GM12878 (cell line): ENCODE data around the gene UGT8. TPM values are rescaled to one million over a fixed set of nuclear protein-coding genes. Genes with fewer than 3 reads are reported as not detected.

Experiments
- ATAC-seq: fragments of 200-7000 bp; cut with Tn5 transposase; 3 replicates; pipeline ENCODE4 v1.9.1; 2020; ENCODE audit warnings: mild to moderate bottlenecking, moderate library complexity
- BruUV-seq: library from RNA; stranded (reverse); fragments of 400-500 nt; replicated peaks from 2 replicates; lab custom pipeline; 2021; lab: Mats Ljungman, UMichigan
- CTCF ChIA-PET: fragments of 300-600 bp; sonication (Branson Sonifier 250); formaldehyde crosslinking; extraction: SDS; loops from one replicate; lab custom pipeline; 2021; ENCODE audit warnings: inconsistent platforms; lab: Yijun Ruan, JAX
- POLR2A ChIA-PET: fragments of 350-600 bp; formaldehyde crosslinking; extraction: SDS; loops from one replicate; lab custom pipeline; 2021; ENCODE audit warnings: inconsistent platforms; lab: Charles Lee
- RAD21 ChIA-PET: fragments of 300-600 bp; sonication (Branson Sonifier 250); formaldehyde crosslinking; loops from one replicate; lab custom pipeline; 2023; ENCODE audit warnings: antibody characterized with exemption; ENCODE audit not compliant: unreplicated experiment; lab: Charles Lee
- SMC1A ChIA-PET: fragments of 300-600 bp; sonication (Branson Sonifier 250); formaldehyde crosslinking; loops from one replicate; lab custom pipeline; 2023; ENCODE audit not compliant: unreplicated experiment, uncharacterized antibody; lab: Charles Lee
- DNase-seq: peaks from one replicate; pipeline ENCODE4 v3.0.0-alpha.2; 2011; ENCODE audit warnings: low read depth, low spot score
- FAIRE-seq: peaks from 3 replicates; lab custom pipeline; 2011; peaks lifted over from hg19 to GRCh38; lab: Jason Lieb, UNC
- H2AFZ ChIP-seq: 2 replicates; pipeline ENCODE4 v1.6.0; 2011; ENCODE audit warnings: low read depth, low read length, control low read depth; ENCODE audit not compliant: control insufficient read depth
- H3K27ac ChIP-seq: 2 replicates; pipeline ENCODE4 v1.5.1; 2011; ENCODE audit warnings: control low read depth; ENCODE audit not compliant: control insufficient read depth, insufficient read depth
- H3K27me3 ChIP-seq, 2 experiments: replicated peaks in 1 of 2; 2 replicates each; pipeline versions ENCODE4 v1.6.0 to v1.6.1; 2011; ENCODE audit warnings: low read length in 1 of 2; ENCODE audit not compliant: control insufficient read depth in 2 of 2, insufficient read depth in 2 of 2
- H3K36me3 ChIP-seq, 2 experiments: 2 replicates each; pipeline ENCODE4 v1.5.1; 2011; ENCODE audit warnings: low read length in 1 of 2; ENCODE audit not compliant: control insufficient read depth in 2 of 2, insufficient read depth in 2 of 2
- H3K4me1 ChIP-seq: 2 replicates; pipeline ENCODE4 v1.6.1; 2011; ENCODE audit warnings: mild to moderate bottlenecking, low read length, moderate library complexity, mixed read lengths; ENCODE audit not compliant: control insufficient read depth, insufficient read depth
- H3K4me2 ChIP-seq: 2 replicates; pipeline ENCODE4 v1.6.0; 2011; ENCODE audit warnings: control low read depth; ENCODE audit not compliant: control insufficient read depth, insufficient read depth
- H3K4me3 ChIP-seq: fragments of 200-600 bp; sonication (generic); 2 replicates; pipeline ENCODE4 v1.5.1; 2016
- H3K79me2 ChIP-seq: 2 replicates; pipeline ENCODE4 v1.6.0; 2011; ENCODE audit warnings: low read length; ENCODE audit not compliant: control insufficient read depth, insufficient read depth
- H3K9ac ChIP-seq: 2 replicates; pipeline ENCODE4 v1.8.0; 2011; ENCODE audit warnings: low read length, control low read depth, mixed read lengths; ENCODE audit not compliant: control insufficient read depth, insufficient read depth
- H3K9me3 ChIP-seq: replicated peaks from 3 replicates; pipeline ENCODE4 v1.5.1; 2011; ENCODE audit warnings: mild to moderate bottlenecking, low read length; ENCODE audit not compliant: control insufficient read depth, insufficient read depth
- H4K20me1 ChIP-seq: 2 replicates; pipeline ENCODE4 v1.6.0; 2011; ENCODE audit not compliant: control insufficient read depth, insufficient read depth
- RAD21 ChIP-seq: IDR thresholded peaks from 2 replicates; pipeline ENCODE4 v1.6.1; 2011; ENCODE audit warnings: mild to moderate bottlenecking, low read depth, low read length, moderate library complexity; ENCODE audit not compliant: insufficient read depth
- SPI1 ChIP-seq: IDR thresholded peaks from 2 replicates; pipeline ENCODE4 v1.6.1; 2011; ENCODE audit warnings: low read depth, mild to moderate bottlenecking, low read length, moderate library complexity, borderline replicate concordance; ENCODE audit not compliant: insufficient read depth
- SUPT20H ChIP-seq: IDR thresholded peaks from 2 replicates; pipeline ENCODE4 v1.6.1; 2011; ENCODE audit warnings: low read depth, mild to moderate bottlenecking, low read length, moderate library complexity, borderline replicate concordance; ENCODE audit not compliant: control insufficient read depth
- SUZ12 ChIP-seq: fragments of 200-600 bp; sonication (generic); IDR thresholded peaks from one replicate; pipeline ENCODE4 v1.6.1; 2018; ENCODE audit warnings: antibody characterized with exemption, mild to moderate bottlenecking; ENCODE audit not compliant: unreplicated experiment
- WGBS: methylation state at CpG from one replicate; pipeline ENCODE4 v1.1.6; 2016; ENCODE audit warnings: low lambda C conversion rate; ENCODE audit not compliant: insufficient replicate concordance, insufficient coverage; ENCODE audit errors: missing lambda C conversion rate; 5-methylcytosine and 5-hydroxymethylcytosine counted together
- in situ Hi-C: fragments of 300-500 bp; cut with MboI; formaldehyde crosslinking; loops from 9 replicates; pipeline ENCODE4 v1.14.3; 2018; ENCODE audit warnings: mixed read lengths
- intact Hi-C: fragments of 100-400 bp; cut with micrococcal nuclease; formaldehyde crosslinking; loops from one replicate; pipeline ENCODE4 v1.14.2; 2022; ENCODE audit not compliant: unreplicated experiment
- polyA plus RNA-seq, 11 experiments: library from polyadenylated mRNA; depleted of rRNA in 4 of 11; unstranded in 6 of 11; stranded (reverse) in 5 of 11; fragments of >200 nt; fragmentation: Nextera tagmentation in 4 of 11; fragmentation: Illumina TruSeq in 1 of 11; extraction: Ambion mirVana in 4 of 11; extraction: Trizol in 1 of 11; gene quantifications; 1 replicate in 1 of 11; 2 replicates in 10 of 11; pipeline versions ENCODE4 v1.2.1 to v1.2.3, GENCODE V29; 2011 to 2016; ENCODE audit warnings: inconsistent platforms in 2 of 11, missing spikeins in 2 of 11, low read depth in 1 of 11
- total RNA-seq, 4 experiments: library from RNA; depleted of rRNA in 3 of 4; stranded (reverse); fragments of >200 nt in 3 of 4; fragmentation: Illumina TruSeq in 1 of 4; extraction: Trizol in 1 of 4; gene quantifications; 2 replicates each; pipeline versions ENCODE4 v1.2.1 to v1.2.3, GENCODE V29; 2013 to 2021

The UGT8 gene
- total and polyA plus RNA-seq, 10 of the 15 experiments (the other 5 are each of a cell fraction or from before 2014, with no cell fraction given): 0.16 to 1.1 (median 0.49) TPM

DNA sequence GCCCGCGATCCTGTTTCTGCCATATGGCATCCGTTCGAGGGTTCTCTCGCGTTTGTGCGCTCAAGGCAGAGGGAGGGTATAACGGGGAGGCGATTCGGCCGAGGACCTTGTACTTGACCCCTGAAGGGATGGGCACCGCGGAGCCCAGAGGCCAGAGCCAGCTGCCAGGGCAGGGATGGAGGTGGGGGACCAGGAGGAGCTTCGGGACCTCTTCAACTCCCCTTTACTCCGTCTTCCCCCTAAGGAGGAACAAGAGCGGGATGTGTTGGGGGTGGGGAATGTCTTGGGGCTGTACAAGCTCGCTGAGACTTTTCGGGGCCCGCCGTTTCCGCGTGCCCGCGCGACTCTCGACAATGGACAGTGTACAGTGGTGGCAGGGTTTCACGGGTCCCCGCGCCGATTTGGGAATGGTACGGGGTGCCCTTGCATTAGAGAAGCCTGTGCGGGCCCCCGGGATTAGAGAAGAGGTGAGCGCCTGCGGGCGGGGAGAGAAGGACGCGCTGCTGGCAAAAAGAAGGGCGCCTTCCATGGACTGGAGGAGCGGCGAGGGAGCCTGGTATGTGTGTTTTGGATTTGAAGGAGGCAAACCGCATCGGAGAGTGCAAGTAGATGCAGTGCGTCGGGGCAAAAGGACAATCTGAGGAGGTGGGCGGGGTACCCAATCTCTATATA lies 760 bp downstream of the UGT8 start:
- Histone ChIP-seq H3K27ac (no peak overlapping the region), H3K9me3 (no peaks in the 10 kb centered on the region; the same call in 2 of the 3 replicates), H3K36me3 (no peaks in the 10 kb centered on the region), H3K4me1 (peaks cover 50% of the 10 kb centered on the region), H4K20me1 (no peaks in the 10 kb centered on the region), H3K79me2 (no peaks in the 10 kb centered on the region), H3K9ac (no peak overlapping the region; the same call in 1 of the 2 replicates), H3K27me3 (peaks cover 4 to 21% of the 10 kb centered on the region in 2 experiments), H3K4me2 (peak overlapping the region; percentile 90), H3K4me3 (peak overlapping the region; percentile 37), H2AFZ (peak overlapping the region; percentile 34)
- ChIA-PET RAD21 (no interaction called here), CTCF (no interaction called here), POLR2A (no interaction called here), SMC1A (interaction anchor here (0.7 kb wide), 1 partner anchor 102 kb away, joined by 3 read pairs; no protein-coding TSS in a partner anchor)
- WGBS: 1% methylated on average over 46 of the region's 46 CpGs
- intact Hi-C loops: no loop called here
- TF ChIP-seq SUZ12: peak; percentile 37
- no peak for TF ChIP-seq SPI1
- DNase-seq (no peak), FAIRE-seq (no peak), ATAC-seq (no peak)
- in situ Hi-C loops: no loop called here
- BruUV-seq: no TSS peak

DNA sequence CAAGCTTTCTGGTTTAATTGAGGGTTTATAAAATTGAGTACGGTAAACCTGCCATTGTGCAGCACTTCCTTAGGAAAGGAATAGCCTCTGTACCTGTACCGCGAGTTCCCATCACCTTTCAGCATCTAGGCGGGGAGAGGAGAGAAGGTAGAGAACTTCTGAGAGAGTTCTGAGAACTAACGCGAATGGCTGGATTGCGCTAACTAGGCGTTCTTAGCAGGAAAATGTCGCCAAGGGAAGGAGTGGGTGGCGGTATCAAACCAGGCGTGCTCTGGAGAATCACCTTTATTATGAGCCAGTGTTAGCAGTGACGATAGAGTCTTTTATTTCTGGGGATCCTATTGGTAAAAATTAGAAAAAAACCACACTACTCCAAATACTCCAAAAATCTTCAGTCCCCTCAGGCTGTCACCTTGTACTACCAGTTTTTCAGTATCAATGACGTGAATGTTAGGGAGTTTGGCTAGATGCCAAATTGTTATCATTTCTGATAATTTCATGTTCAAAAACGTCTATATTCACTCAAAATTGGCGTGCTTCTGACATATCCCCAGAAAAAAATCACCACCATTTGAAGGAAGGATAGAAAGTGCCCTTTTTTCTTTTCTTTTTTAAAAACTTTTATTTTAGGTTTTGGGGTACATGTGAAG lies 1.4 kb downstream of the UGT8 start:
- no TSS peak for BruUV-seq
- in situ Hi-C loops: no loop called here
- RAD21 ChIA-PET: no interaction called here
- Histone ChIP-seq H3K4me2 (peak overlapping the region; percentile 90), H3K9ac (no peak overlapping the region), H3K9me3 (no peaks in the 10 kb centered on the region; the same call in 2 of the 3 replicates), H3K27ac (no peak overlapping the region), H3K4me1 (peaks cover 50% of the 10 kb centered on the region), H3K36me3 (no peaks in the 10 kb centered on the region), H3K27me3 (peaks cover 4 to 21% of the 10 kb centered on the region in 2 experiments), H3K79me2 (no peaks in the 10 kb centered on the region), H2AFZ (peak overlapping the region; percentile 15; the same call in 1 of the 2 replicates)
- CTCF ChIA-PET: interaction anchor here (0.6 kb wide), 1 partner anchor 18 kb away, joined by 3 read pairs; no protein-coding TSS in a partner anchor
- 7% methylated on average over 15 of the region's 15 CpGs for WGBS
- intact Hi-C loops: loop anchor here (10.0 kb wide), 1 partner anchor 765 kb away; no protein-coding TSS in a partner anchor
- POLR2A ChIA-PET: no interaction called here
- SMC1A ChIA-PET: interaction anchor here (0.7 kb wide), 1 partner anchor 101 kb away, joined by 3 read pairs; no protein-coding TSS in a partner anchor
- no peak for TF ChIP-seq RAD21
- no peak for TF ChIP-seq SUPT20H
- TF ChIP-seq, all 136 proteins: peak for 0
- DNase-seq (no peak), ATAC-seq (no peak), FAIRE-seq (no peak)
- H4K20me1 ChIP-seq: no peaks in the 10 kb centered on the region
- H3K4me3 ChIP-seq: peak overlapping the region; percentile 37
